H1 (cell line): Measurements from ENCODE around the gene CHRM4. TPM values are rescaled to one million over a fixed set of nuclear protein-coding genes. Genes with fewer than 3 reads are reported as not detected.

Experiments used
- CTCF ChIA-PET: fragments of 300-600 bp; sonication (Branson Sonifier 250); formaldehyde crosslinking; loops from one replicate; lab custom pipeline; 2021; ENCODE audit not compliant: partially characterized antibody; lab: Charles Lee
- POLR2A ChIA-PET: fragments of 300-600 bp; sonication (Branson Sonifier 250); formaldehyde crosslinking; loops from one replicate; lab custom pipeline; 2021; ENCODE audit warnings: inconsistent platforms; ENCODE audit not compliant: partially characterized antibody; lab: Charles Lee
- DNase-seq, 2 experiments: peaks; one replicate each; pipeline versions ENCODE4 v3.0.0 to v3.0.0-alpha.2; 2010 to 2022; ENCODE audit warnings: low spot score in 2 of 2, low read depth in 1 of 2, mixed read lengths in 1 of 2
- FAIRE-seq: peaks from 2 replicates; lab custom pipeline; 2011; peaks lifted over from hg19 to GRCh38; lab: Jason Lieb, UNC
- H2AFZ ChIP-seq: 2 replicates; pipeline ENCODE4 v1.8.1; 2012; ENCODE audit warnings: low read length, inconsistent platforms
- H2AK5ac ChIP-seq: 2 replicates; pipeline ENCODE4 v1.6.1; 2013; ENCODE audit warnings: low read depth, low read length
- H2BK120ac ChIP-seq: replicated peaks from 2 replicates; pipeline ENCODE3; 2013; ENCODE audit warnings: low read depth, low read length, inconsistent platforms
- H2BK12ac ChIP-seq: 2 replicates; pipeline ENCODE4 v1.6.1; 2013; ENCODE audit warnings: low read depth, low read length
- H2BK15ac ChIP-seq: 2 replicates; pipeline ENCODE4 v1.6.1; 2013; ENCODE audit warnings: low read length
- H2BK20ac ChIP-seq: 2 replicates; pipeline ENCODE4 v1.6.1; 2013; ENCODE audit warnings: low read length
- H2BK5ac ChIP-seq: 2 replicates; pipeline ENCODE4 v1.6.1; 2013; ENCODE audit warnings: low read depth, low read length
- H3K14ac ChIP-seq: 2 replicates; pipeline ENCODE4 v1.6.1; 2013; ENCODE audit warnings: inconsistent platforms; ENCODE audit not compliant: insufficient read length
- H3K18ac ChIP-seq: 2 replicates; pipeline ENCODE4 v1.6.1; 2013; ENCODE audit warnings: low read length; ENCODE audit errors: extremely low read depth
- H3K23ac ChIP-seq: 2 replicates; pipeline ENCODE4 v1.6.1; 2013; ENCODE audit warnings: inconsistent platforms; ENCODE audit not compliant: insufficient read length
- H3K23me2 ChIP-seq: 2 replicates; pipeline ENCODE4 v1.6.1; 2013; ENCODE audit warnings: low read depth, low read length
- H3K27ac ChIP-seq: 2 replicates; pipeline ENCODE4 v1.6.1; 2011; ENCODE audit warnings: low read depth, low read length, inconsistent platforms
- H3K27me3 ChIP-seq, 4 experiments: replicated peaks in 1 of 4; 1 replicate in 1 of 4; 2 replicates in 3 of 4; pipeline versions ENCODE4 v1.6.1 to v1.8.1; 2011 to 2013; ENCODE audit warnings: low read length in 3 of 4, mild to moderate bottlenecking in 3 of 4, inconsistent platforms in 2 of 4, mixed read lengths in 2 of 4, moderate library complexity in 1 of 4; ENCODE audit not compliant: control insufficient read depth in 3 of 4, insufficient read depth in 3 of 4; ENCODE audit errors: extremely low read depth in 1 of 4
- H3K36me3 ChIP-seq, 4 experiments: 2 replicates each; pipeline versions ENCODE4 v1.6.1 to v1.8.1; 2011 to 2013; ENCODE audit warnings: mild to moderate bottlenecking in 4 of 4, low read length in 3 of 4, moderate library complexity in 2 of 4, control low read depth in 1 of 4, inconsistent platforms in 1 of 4; ENCODE audit not compliant: insufficient read depth in 4 of 4, control insufficient read depth in 2 of 4
- H3K4ac ChIP-seq: replicated peaks from 2 replicates; pipeline ENCODE3; 2013; ENCODE audit warnings: low read length, low read depth, mixed read lengths, inconsistent platforms; ENCODE audit not compliant: insufficient read length
- H3K4me1 ChIP-seq, 4 experiments: replicated peaks in 1 of 4; 1 replicate in 1 of 4; 2 replicates in 3 of 4; pipeline versions ENCODE4 v1.6.1 to v1.8.1; 2011 to 2013; ENCODE audit warnings: low read length in 3 of 4, inconsistent platforms in 2 of 4, mixed read lengths in 1 of 4; ENCODE audit not compliant: insufficient read depth in 4 of 4, control insufficient read depth in 3 of 4
- H3K4me2 ChIP-seq, 2 experiments: 2 replicates each; pipeline versions ENCODE4 v1.6.1 to v1.8.1; 2011 to 2013; ENCODE audit warnings: low read depth in 2 of 2, low read length in 2 of 2, control low read depth in 1 of 2, inconsistent platforms in 1 of 2, mild to moderate bottlenecking in 1 of 2; ENCODE audit not compliant: insufficient read depth in 1 of 2
- H3K4me3 ChIP-seq, 4 experiments: fragments of 200-600, 300-600 bp in 1 of 4; sonication (generic), shearing (Covaris generic), sonication (Bioruptor Twin) in 1 of 4; 2 replicates each; pipeline versions ENCODE4 v1.5.1 to v1.8.1; 2011 to 2016; ENCODE audit warnings: low read length in 4 of 4, low read depth in 3 of 4, control low read depth in 2 of 4, inconsistent platforms in 2 of 4, mild to moderate bottlenecking in 2 of 4, mixed read lengths in 1 of 4, moderate library complexity in 1 of 4; ENCODE audit not compliant: insufficient read depth in 2 of 4; ENCODE audit errors: extremely low read depth in 1 of 4
- H3K56ac ChIP-seq: replicated peaks from 2 replicates; pipeline ENCODE3; 2013; ENCODE audit warnings: low read depth, mild to moderate bottlenecking, mixed read lengths, low read length, inconsistent platforms; ENCODE audit not compliant: insufficient read length
- H3K79me1 ChIP-seq: 2 replicates; pipeline ENCODE4 v1.6.1; 2013; ENCODE audit warnings: low read depth, low read length, control low read depth
- H3K79me2 ChIP-seq, 2 experiments: 2 replicates each; pipeline versions ENCODE4 v1.6.1 to v1.8.1; 2012 to 2013; ENCODE audit warnings: low read length in 2 of 2, mild to moderate bottlenecking in 2 of 2, inconsistent platforms in 1 of 2; ENCODE audit not compliant: insufficient read depth in 2 of 2, control insufficient read depth in 1 of 2
- H3K9ac ChIP-seq, 4 experiments: replicated peaks in 1 of 4; 1 replicate in 1 of 4; 2 replicates in 3 of 4; pipeline versions ENCODE4 v1.6.1 to v1.8.1; 2011 to 2013; ENCODE audit warnings: low read depth in 3 of 4, low read length in 3 of 4, control low read depth in 2 of 4, mild to moderate bottlenecking in 2 of 4, moderate library complexity in 2 of 4, inconsistent platforms in 1 of 4; ENCODE audit errors: extremely low read depth in 1 of 4
- H3K9me3 ChIP-seq, 2 experiments: 2 replicates each; pipeline versions ENCODE4 v1.6.1 to v1.8.1; 2012 to 2013; ENCODE audit warnings: mild to moderate bottlenecking in 2 of 2, moderate library complexity in 2 of 2, control low read depth in 1 of 2, inconsistent platforms in 1 of 2, low read depth in 1 of 2, low read length in 1 of 2, mixed read lengths in 1 of 2; ENCODE audit not compliant: insufficient read depth in 2 of 2
- H4K20me1 ChIP-seq, 2 experiments: replicated peaks in 1 of 2; 2 replicates each; pipeline versions ENCODE3 to v1.8.1; 2011 to 2013; ENCODE audit warnings: inconsistent platforms in 2 of 2, low read length in 2 of 2, mild to moderate bottlenecking in 1 of 2; ENCODE audit not compliant: insufficient read depth in 2 of 2, control insufficient read depth in 1 of 2
- H4K5ac ChIP-seq: 2 replicates; pipeline ENCODE4 v1.6.1; 2013; ENCODE audit warnings: low read length, low read depth, mixed read lengths, inconsistent platforms; ENCODE audit not compliant: insufficient read length
- H4K8ac ChIP-seq: 2 replicates; pipeline ENCODE4 v1.8.0; 2013; ENCODE audit warnings: mild to moderate bottlenecking, moderate library complexity, low read length, inconsistent platforms; ENCODE audit not compliant: insufficient read depth; ENCODE audit errors: extremely low read depth
- H4K91ac ChIP-seq: replicated peaks from 2 replicates; pipeline ENCODE3; 2013; ENCODE audit warnings: low read length, mixed read lengths, inconsistent platforms; ENCODE audit not compliant: insufficient read length
- BACH1 ChIP-seq: IDR thresholded peaks from 2 replicates; pipeline ENCODE4 v1.6.1; 2012; ENCODE audit warnings: low read length, improper control_type of control experiment
- CBX8 ChIP-seq: fragments of 300-800, 300-1000 bp; sonication (generic); IDR thresholded peaks from 2 replicates; pipeline ENCODE4 v1.7.1; 2016; ENCODE audit warnings: low read depth, low read length, borderline replicate concordance
- CEBPB ChIP-seq: IDR thresholded peaks from 2 replicates; pipeline ENCODE4 v1.6.1; 2012; ENCODE audit warnings: low read depth, low read length
- EGR1 ChIP-seq: IDR thresholded peaks from 2 replicates; pipeline ENCODE4 v1.6.1; 2011; ENCODE audit warnings: low read depth, low read length, borderline replicate concordance
- EP300 ChIP-seq, 2 experiments: IDR thresholded peaks; 1 replicate in 1 of 2; 2 replicates in 1 of 2; pipeline ENCODE4 v1.6.1; 2011 to 2012; ENCODE audit warnings: low read depth in 2 of 2, low read length in 2 of 2, mild to moderate bottlenecking in 2 of 2, borderline replicate concordance in 1 of 2, inconsistent platforms in 1 of 2, moderate library complexity in 1 of 2
- EZH2 ChIP-seq: fragments of 200-600 bp; sonication (generic); IDR thresholded peaks from 2 replicates; pipeline ENCODE4 v1.7.1; 2012; ENCODE audit warnings: low read depth, mild to moderate bottlenecking, moderate library complexity, low read length, inconsistent platforms; ENCODE audit not compliant: severe bottlenecking
- FOSL1 ChIP-seq: IDR thresholded peaks from 2 replicates; pipeline ENCODE4 v1.6.1; 2011; ENCODE audit warnings: mild to moderate bottlenecking, low read depth, low read length, moderate library complexity; ENCODE audit not compliant: insufficient read depth
- HDAC2 ChIP-seq, 2 experiments: fragments of 300-600 bp in 1 of 2; sonication (generic) in 1 of 2; IDR thresholded peaks; 2 replicates each; pipeline ENCODE4 v1.6.1; 2011 to 2012; ENCODE audit warnings: low read depth in 2 of 2, low read length in 2 of 2, mild to moderate bottlenecking in 2 of 2, moderate library complexity in 2 of 2, borderline replicate concordance in 1 of 2, inconsistent platforms in 1 of 2
- POLR2A ChIP-seq, 2 experiments: IDR thresholded peaks; 1 replicate in 1 of 2; 2 replicates in 1 of 2; pipeline ENCODE4 v1.6.1; 2011; ENCODE audit warnings: low read depth in 2 of 2, low read length in 2 of 2, mild to moderate bottlenecking in 2 of 2; ENCODE audit errors: control extremely low read depth in 1 of 2
- SAP30 ChIP-seq: fragments of 300-600 bp; sonication (generic); IDR thresholded peaks from 2 replicates; pipeline ENCODE4 v1.7.1; 2012; ENCODE audit warnings: low read length, moderate library complexity, mild to moderate bottlenecking, inconsistent platforms; ENCODE audit not compliant: insufficient read depth, insufficient replicate concordance
- SIN3A ChIP-seq, 2 experiments: IDR thresholded peaks in 1 of 2; conservative IDR thresholded peaks in 1 of 2; 2 replicates each; pipeline ENCODE4 v1.6.1; 2011 to 2012; ENCODE audit warnings: low read length in 2 of 2, improper control_type of control experiment in 1 of 2, low read depth in 1 of 2, mild to moderate bottlenecking in 1 of 2
- SRF ChIP-seq: IDR thresholded peaks from 2 replicates; pipeline ENCODE4 v1.6.1; 2011; ENCODE audit warnings: mild to moderate bottlenecking, low read depth, low read length, moderate library complexity
- WGBS, 2 experiments: shearing (Covaris generic) in 1 of 2; methylation state at CpG; one replicate each; pipeline versions ENCODE4 v1.1.6 to v1.1.7; 2013 to 2015; ENCODE audit warnings: low lambda C conversion rate in 2 of 2, mixed read lengths in 2 of 2, inconsistent platforms in 1 of 2, low coverage in 1 of 2, missing lambda C conversion rate in 1 of 2; ENCODE audit not compliant: insufficient replicate concordance in 2 of 2, insufficient coverage in 1 of 2, insufficient read length in 1 of 2; ENCODE audit errors: extremely low coverage in 1 of 2, missing lambda C conversion rate in 1 of 2; 5-methylcytosine and 5-hydroxymethylcytosine counted together
- polyA plus RNA-seq, 7 experiments: library from polyadenylated mRNA; depleted of rRNA in 3 of 7; stranded (reverse) in 5 of 7; unstranded in 2 of 7; fragments of >200 nt in 5 of 7; fragments of 200-250 nt in 2 of 7; gene quantifications; 1 replicate in 5 of 7; 2 replicates in 1 of 7; 4 replicates in 1 of 7; pipeline versions ENCODE4 v1.2.1 to v1.2.3, GENCODE V29; 2011 to 2013; ENCODE audit warnings: missing spikeins in 2 of 7, mixed read lengths in 2 of 7
- total RNA-seq: library from RNA; stranded (reverse); fragmentation: NEBNext Ultra II Directional; extraction: Animal tissue kit (Norgen Biotek cat#: 25700); gene quantifications from 2 replicates; pipeline ENCODE4 v1.2.1, GENCODE V29; 2021

Gene CHRM4
- total and polyA plus RNA-seq, 2 of the 8 experiments (the other 6 are each of a cell fraction or from before 2014, with no cell fraction given): 1.1 to 1.3 TPM

DNA sequence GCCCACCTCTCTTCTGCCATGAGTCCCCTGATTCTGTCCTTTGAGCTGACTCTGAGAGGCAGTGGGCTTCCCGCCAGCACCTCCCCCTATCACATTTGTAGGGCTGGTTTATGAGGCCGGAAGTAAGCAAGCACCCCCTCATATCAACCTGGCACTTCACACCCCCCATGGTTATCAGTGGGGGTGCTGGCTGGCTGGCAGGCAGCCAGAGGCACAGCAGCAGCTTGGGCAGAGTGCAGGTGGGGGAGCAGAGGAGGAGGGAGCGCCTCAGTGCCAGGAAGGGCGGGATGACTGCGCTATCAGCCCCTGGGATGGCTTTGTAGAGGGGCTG lies 22.9 kb upstream of the CHRM4 start:
- no peak overlapping the region for H4K8ac ChIP-seq
- no peak overlapping the region for H3K4me3 ChIP-seq
- no peaks in the 10 kb centered on the region for H3K27me3 ChIP-seq
- DNase-seq: no peak
- no peak overlapping the region for H3K23ac ChIP-seq
- POLR2A ChIA-PET: no interaction called here
- no peaks in the 10 kb centered on the region for H3K9me3 ChIP-seq
- no peak overlapping the region for H2AK5ac ChIP-seq
- no peak overlapping the region for H3K56ac ChIP-seq
- no peak overlapping the region for H3K4ac ChIP-seq
- no peak overlapping the region for H3K27ac ChIP-seq
- no peak overlapping the region for H2BK120ac ChIP-seq
- no peak for FAIRE-seq
- H2BK5ac ChIP-seq: no peak overlapping the region
- WGBS, 2 experiments: 98% methylated on average over 5 of the region's 5 CpGs; no CpG with 5 or more reads in 1 of the 2 experiments
- no peak overlapping the region for H3K9ac ChIP-seq
- peaks cover 0 to 3% (median 0%) of the 10 kb centered on the region in 4 experiments; a peak in 3 of 8 replicates for H3K36me3 ChIP-seq
- H3K79me1 ChIP-seq: no peaks in the 10 kb centered on the region
- H4K91ac ChIP-seq: no peak overlapping the region
- H3K23me2 ChIP-seq: no peaks in the 10 kb centered on the region
- no peak overlapping the region for H2AFZ ChIP-seq
- H3K4me1 ChIP-seq: peaks cover 0 to 4% (median 0%) of the 10 kb centered on the region in 4 experiments; a peak in 1 of 7 replicates
- no peaks in the 10 kb centered on the region for H3K79me2 ChIP-seq
- H3K18ac ChIP-seq: no peak overlapping the region
- H3K14ac ChIP-seq: no peak overlapping the region
- CTCF ChIA-PET: interaction anchor here (0.6 to 3.1 kb wide), 8 partner anchors 9 to 117 kb away, joined by 3 to 17 read pairs (median 4); partner anchors contain the start of gene CHRM4
- H4K5ac ChIP-seq: no peak overlapping the region
- no peak overlapping the region for H2BK15ac ChIP-seq
- no peaks in the 10 kb centered on the region for H4K20me1 ChIP-seq
- no peak overlapping the region for H3K4me2 ChIP-seq
- no peak overlapping the region for H2BK20ac ChIP-seq
- no peak overlapping the region for H2BK12ac ChIP-seq
- TF ChIP-seq CEBPB: no peak
- TF ChIP-seq EZH2: no peak
- no peak for TF ChIP-seq EP300 (IDR thresholded peaks at IDR 0.05; ENCODE audit: borderline replicate concordance in 1 of 2, low read depth in 2 of 2, low read length in 2 of 2)
- TF ChIP-seq SAP30: no peak
- no peak for TF ChIP-seq HDAC2 (IDR thresholded peaks at IDR 0.05; ENCODE audit: borderline replicate concordance in 1 of 2, low read depth in 2 of 2, low read length in 2 of 2)
- TF ChIP-seq SRF: no peak
- no peak for TF ChIP-seq CBX8
- TF ChIP-seq FOSL1: no peak
- no peak for TF ChIP-seq SIN3A (conservative IDR thresholded peaks at IDR 0.05 in 1 of 2, IDR thresholded peaks at IDR 0.05 in 1 of 2; ENCODE audit: low read depth in 1 of 2, low read length in 2 of 2)
- no peak for TF ChIP-seq BACH1
- TF ChIP-seq EGR1: no peak
- TF ChIP-seq POLR2A (IDR thresholded peaks at IDR 0.05; ENCODE audit: control extremely low read depth in 1 of 2, low read depth in 2 of 2, low read length in 2 of 2): no peak
